A549 (cell line): ENCODE results near the gene TMEM82. TPM values are rescaled to one million over a fixed set of nuclear protein-coding genes. Genes with fewer than 3 reads are reported as not detected.

Experiments used
- ATAC-seq, 2 experiments: fragments of 200-7000 bp in 1 of 2; fragments of >200 bp in 1 of 2; cut with Nextera tagmentation in 1 of 2; cut with Tn5 transposase in 1 of 2; 3 replicates each; pipeline versions ENCODE4 v1.8.0 to v1.9.1; 2018 to 2020; ENCODE audit warnings: mild to moderate bottlenecking in 1 of 2, moderate library complexity in 1 of 2
- CTCF ChIA-PET: fragments of 300-600 bp; sonication (Branson Sonifier 250); formaldehyde crosslinking; extraction: SDS; loops from one replicate; lab custom pipeline; 2021; ENCODE audit warnings: antibody characterized with exemption, inconsistent platforms; lab: Yijun Ruan, JAX
- POLR2A ChIA-PET: fragments of 350-600 bp; formaldehyde crosslinking; extraction: SDS; loops from one replicate; lab custom pipeline; 2021; ENCODE audit warnings: antibody characterized with exemption, inconsistent platforms; lab: Yijun Ruan, JAX
- DNase-seq, 2 experiments: peaks; one replicate each; pipeline versions ENCODE4 v3.0.0 to v3.0.0-alpha.2; 2011 to 2016; ENCODE audit warnings: low read depth in 1 of 2, low spot score in 1 of 2
- FAIRE-seq: peaks from 2 replicates; lab custom pipeline; 2011; peaks lifted over from hg19 to GRCh38; lab: Jason Lieb, UNC
- H3K27ac ChIP-seq, 2 experiments: fragments of >200 bp; sonication (Bioruptor Twin); formaldehyde crosslinking; 3 replicates each; pipeline ENCODE4 v1.5.1; 2016 to 2017
- H3K4me1 ChIP-seq: fragments of >200 bp; sonication (Bioruptor Twin); formaldehyde crosslinking; 3 replicates; pipeline ENCODE4 v1.6.1; 2016
- H3K4me2 ChIP-seq: fragments of >200 bp; sonication (Bioruptor Twin); formaldehyde crosslinking; 3 replicates; pipeline ENCODE4 v1.6.1; 2016
- H3K4me3 ChIP-seq: fragments of >200 bp; sonication (Bioruptor Twin); formaldehyde crosslinking; 3 replicates; pipeline ENCODE4 v1.5.1; 2016
- H3K9me3 ChIP-seq: fragments of >200 bp; sonication (Bioruptor Twin); formaldehyde crosslinking; 3 replicates; pipeline ENCODE4 v1.6.1; 2016
- CBX8 ChIP-seq: fragments of 200-600 bp; sonication (generic); IDR thresholded peaks from 2 replicates; pipeline ENCODE4 v1.6.1; 2016
- EHF ChIP-seq: fragments of 250-450 bp; sonication (Bioruptor Pico); IDR thresholded peaks from 2 replicates; pipeline ENCODE4 v1.5.0; 2020; ENCODE audit warnings: mild to moderate bottlenecking
- EHMT2 ChIP-seq: fragments of 200-600 bp; sonication (generic); IDR thresholded peaks from 2 replicates; pipeline ENCODE4 v1.6.1; 2016; ENCODE audit warnings: antibody characterized with exemption, low read depth, mild to moderate bottlenecking, moderate library complexity
- ELK1 ChIP-seq: fragments of 150-350 bp; IDR thresholded peaks from 2 replicates; pipeline ENCODE4 v1.6.1; 2014; ENCODE audit warnings: low read depth, mild to moderate bottlenecking, low read length
- FOXS1 ChIP-seq: fragments of 250-450 bp; sonication (Bioruptor Pico); IDR thresholded peaks from 2 replicates; pipeline ENCODE4 v1.5.0; 2020; ENCODE audit warnings: mild to moderate bottlenecking, moderate library complexity
- HDAC2 ChIP-seq: fragments of 200-600 bp; sonication (generic); IDR thresholded peaks from 2 replicates; pipeline ENCODE4 v1.6.1; 2016
- HEYL ChIP-seq: fragments of 250-450 bp; sonication (Bioruptor Pico); IDR thresholded peaks from 2 replicates; pipeline ENCODE4 v1.8.0; 2021; ENCODE audit warnings: mild to moderate bottlenecking, moderate library complexity
- HOXB13 ChIP-seq: fragments of 250-450 bp; sonication (Bioruptor Pico); IDR thresholded peaks from 2 replicates; pipeline ENCODE4 v1.5.0; 2020; ENCODE audit warnings: low read depth, mild to moderate bottlenecking, moderate library complexity
- JUNB ChIP-seq: fragments of >200 bp; sonication (Bioruptor Twin); formaldehyde crosslinking; IDR thresholded peaks from 2 replicates; pipeline ENCODE4 v1.6.1; 2016
- KDM1A ChIP-seq: fragments of 200-600 bp; sonication (generic); IDR thresholded peaks from 2 replicates; pipeline ENCODE4 v1.6.1; 2016; ENCODE audit warnings: low read depth, mild to moderate bottlenecking
- KDM5A ChIP-seq: fragments of 200-600 bp; sonication (generic); IDR thresholded peaks from 2 replicates; pipeline ENCODE4 v1.6.1; 2016; ENCODE audit warnings: antibody characterized with exemption, mild to moderate bottlenecking
- MAX ChIP-seq: IDR thresholded peaks from 2 replicates; pipeline ENCODE4 v1.6.1; 2012
- MAZ ChIP-seq: fragments of 150-350 bp; IDR thresholded peaks from 2 replicates; pipeline ENCODE4 v1.6.1; 2014; ENCODE audit warnings: antibody characterized with exemption, low read depth, low read length, borderline replicate concordance
- MYC ChIP-seq: IDR thresholded peaks from 2 replicates; pipeline ENCODE4 v1.6.1; 2012; ENCODE audit warnings: mild to moderate bottlenecking, inconsistent platforms, low read length, improper control_type of control experiment, borderline replicate concordance
- NR3C1 ChIP-seq: fragments of >200 bp; sonication (Bioruptor Twin); formaldehyde crosslinking; IDR thresholded peaks from 3 replicates; pipeline ENCODE4 v1.6.1; 2017
- PBX3 ChIP-seq: IDR thresholded peaks from 2 replicates; pipeline ENCODE4 v1.6.1; 2012
- RAD21 ChIP-seq, 2 experiments: fragments of >200 bp in 1 of 2; sonication (Bioruptor Twin) in 1 of 2; formaldehyde crosslinking in 1 of 2; IDR thresholded peaks in 1 of 2; conservative IDR thresholded peaks in 1 of 2; 2 replicates in 1 of 2; 3 replicates in 1 of 2; pipeline ENCODE4 v1.6.1; 2012 to 2018; ENCODE audit warnings: inconsistent platforms in 1 of 2
- RFX5 ChIP-seq: fragments of 450-650 bp; IDR thresholded peaks from 2 replicates; pipeline ENCODE4 v1.7.1; 2014; ENCODE audit warnings: antibody characterized with exemption, mild to moderate bottlenecking, moderate library complexity
- SMC3 ChIP-seq: fragments of >200 bp; sonication (Bioruptor Twin); formaldehyde crosslinking; IDR thresholded peaks from 3 replicates; pipeline ENCODE4 v1.6.1; 2018; ENCODE audit warnings: inconsistent platforms
- SREBF2 ChIP-seq: fragments of 450-650 bp; IDR thresholded peaks from 2 replicates; pipeline ENCODE4 v1.6.1; 2014; ENCODE audit warnings: mild to moderate bottlenecking, moderate library complexity
- TFCP2L1 ChIP-seq: fragments of 250-450 bp; sonication (Bioruptor Pico); IDR thresholded peaks from 2 replicates; pipeline ENCODE4 v1.5.0; 2021; ENCODE audit warnings: mild to moderate bottlenecking
- ZNF302 ChIP-seq: fragments of 250-450 bp; sonication (Bioruptor Pico); IDR thresholded peaks from 2 replicates; pipeline ENCODE4 v1.9.0; 2021; ENCODE audit warnings: inconsistent platforms, mild to moderate bottlenecking, moderate library complexity
- ZSCAN20 ChIP-seq: fragments of 250-450 bp; sonication (Bioruptor Pico); IDR thresholded peaks from 2 replicates; pipeline ENCODE4 v1.8.0; 2022; ENCODE audit warnings: mild to moderate bottlenecking, moderate library complexity
- WGBS: methylation state at CpG from one replicate; pipeline ENCODE4 v1.1.6; 2017; ENCODE audit errors: missing lambda C conversion rate; 5-methylcytosine and 5-hydroxymethylcytosine counted together
- polyA plus RNA-seq, 4 experiments: library from polyadenylated mRNA; depleted of rRNA in 3 of 4; stranded (reverse); fragments of >200 nt; fragmentation: RNase III in 1 of 4; extraction: RNeasy Plus Mini Kit Qiagen cat#74134 plus additional on column Dnase treatment in 1 of 4; gene quantifications; 2 replicates in 3 of 4; 3 replicates in 1 of 4; pipeline ENCODE4 v1.2.3, GENCODE V29; 2011 to 2017
- TF ChIP-seq, protein P1 (sequence below): fragments of 200-600 bp; sonication (generic); IDR thresholded peaks from 2 replicates; pipeline ENCODE4 v1.6.1; 2016; ENCODE audit warnings: antibody characterized with exemption, mild to moderate bottlenecking, moderate library complexity
- TF ChIP-seq, protein P2 (sequence below): fragments of 450-650 bp; IDR thresholded peaks from 2 replicates; pipeline ENCODE4 v1.6.1; 2014; ENCODE audit warnings: antibody characterized with exemption

Gene TMEM82
- polyA plus RNA-seq, 2 of the 4 experiments (the other 2 are of a cell fraction), result not detected

- DNase-seq, result no peak
- TF ChIP-seq ZSCAN20 (CRISPR knock-in tag) (no peak), CBX8 (no peak), ZNF302 (CRISPR knock-in tag) (no peak), MAZ (no peak), HOXB13 (no peak), KDM5A (no peak), EHMT2 (no peak), TFCP2L1 (CRISPR knock-in tag) (no peak), HEYL (CRISPR knock-in tag) (no peak)
- no peak for ATAC-seq
- Histone ChIP-seq H3K4me1 (no peaks in the 10 kb centered on the region), H3K4me3 (no peak overlapping the region), H3K4me2 (no peak overlapping the region), H3K27ac (no peak overlapping the region), H3K9me3 (no peaks in the 10 kb centered on the region)
- FAIRE-seq, result no peak
- POLR2A ChIA-PET, result no interaction called here
- WGBS, result 86% methylated on average over 11 of the region's 13 CpGs
- CTCF ChIA-PET, result no interaction called here
These were observed 14.9 kb upstream of the TMEM82 start for GRCh38 chr1:15727424-15727823.

GRCh38 chr1:15727866-15728534 is 14.3 kb upstream of the TMEM82 start:
- Histone ChIP-seq H3K4me2 (no peak overlapping the region), H3K4me1 (no peaks in the 10 kb centered on the region), H3K4me3 (no peak overlapping the region), H3K9me3 (no peaks in the 10 kb centered on the region), H3K27ac (no peak overlapping the region)
- TF ChIP-seq KDM1A, result no peak
- no peak for TF ChIP-seq SMC3
- no peak for TF ChIP-seq FOXS1 (CRISPR knock-in tag)
- no peak for TF ChIP-seq NR3C1
- no peak for TF ChIP-seq PBX3
- no peak for TF ChIP-seq RFX5
- TF ChIP-seq ELK1, result no peak
- no peak for TF ChIP-seq JUNB
- no peak for TF ChIP-seq MAZ
- TF ChIP-seq RAD21 (conservative IDR thresholded peaks at IDR 0.05 in 1 of 2, IDR thresholded peaks at IDR 0.05 in 1 of 2), result no peak
- no peak for TF ChIP-seq HDAC2
- no peak for TF ChIP-seq EHF
- no peak for TF ChIP-seq ZSCAN20 (CRISPR knock-in tag)
- TF ChIP-seq MYC, result no peak
- no peak for TF ChIP-seq MAX
- TF ChIP-seq SREBF2, result no peak
- TF ChIP-seq, protein P1, sequence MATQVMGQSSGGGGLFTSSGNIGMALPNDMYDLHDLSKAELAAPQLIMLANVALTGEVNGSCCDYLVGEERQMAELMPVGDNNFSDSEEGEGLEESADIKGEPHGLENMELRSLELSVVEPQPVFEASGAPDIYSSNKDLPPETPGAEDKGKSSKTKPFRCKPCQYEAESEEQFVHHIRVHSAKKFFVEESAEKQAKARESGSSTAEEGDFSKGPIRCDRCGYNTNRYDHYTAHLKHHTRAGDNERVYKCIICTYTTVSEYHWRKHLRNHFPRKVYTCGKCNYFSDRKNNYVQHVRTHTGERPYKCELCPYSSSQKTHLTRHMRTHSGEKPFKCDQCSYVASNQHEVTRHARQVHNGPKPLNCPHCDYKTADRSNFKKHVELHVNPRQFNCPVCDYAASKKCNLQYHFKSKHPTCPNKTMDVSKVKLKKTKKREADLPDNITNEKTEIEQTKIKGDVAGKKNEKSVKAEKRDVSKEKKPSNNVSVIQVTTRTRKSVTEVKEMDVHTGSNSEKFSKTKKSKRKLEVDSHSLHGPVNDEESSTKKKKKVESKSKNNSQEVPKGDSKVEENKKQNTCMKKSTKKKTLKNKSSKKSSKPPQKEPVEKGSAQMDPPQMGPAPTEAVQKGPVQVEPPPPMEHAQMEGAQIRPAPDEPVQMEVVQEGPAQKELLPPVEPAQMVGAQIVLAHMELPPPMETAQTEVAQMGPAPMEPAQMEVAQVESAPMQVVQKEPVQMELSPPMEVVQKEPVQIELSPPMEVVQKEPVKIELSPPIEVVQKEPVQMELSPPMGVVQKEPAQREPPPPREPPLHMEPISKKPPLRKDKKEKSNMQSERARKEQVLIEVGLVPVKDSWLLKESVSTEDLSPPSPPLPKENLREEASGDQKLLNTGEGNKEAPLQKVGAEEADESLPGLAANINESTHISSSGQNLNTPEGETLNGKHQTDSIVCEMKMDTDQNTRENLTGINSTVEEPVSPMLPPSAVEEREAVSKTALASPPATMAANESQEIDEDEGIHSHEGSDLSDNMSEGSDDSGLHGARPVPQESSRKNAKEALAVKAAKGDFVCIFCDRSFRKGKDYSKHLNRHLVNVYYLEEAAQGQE, result no peak
- no peak for TF ChIP-seq KDM5A
- TF ChIP-seq, protein P2, sequence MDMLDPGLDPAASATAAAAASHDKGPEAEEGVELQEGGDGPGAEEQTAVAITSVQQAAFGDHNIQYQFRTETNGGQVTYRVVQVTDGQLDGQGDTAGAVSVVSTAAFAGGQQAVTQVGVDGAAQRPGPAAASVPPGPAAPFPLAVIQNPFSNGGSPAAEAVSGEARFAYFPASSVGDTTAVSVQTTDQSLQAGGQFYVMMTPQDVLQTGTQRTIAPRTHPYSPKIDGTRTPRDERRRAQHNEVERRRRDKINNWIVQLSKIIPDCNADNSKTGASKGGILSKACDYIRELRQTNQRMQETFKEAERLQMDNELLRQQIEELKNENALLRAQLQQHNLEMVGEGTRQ, result no peak
- FAIRE-seq (no peak), ATAC-seq (no peak), DNase-seq (no peak)
- 96% methylated on average over 13 of the region's 23 CpGs for WGBS
- POLR2A ChIA-PET, result no interaction called here
- CTCF ChIA-PET, result no interaction called here
